NCI-H2029 treated with DMSO at 0.1 percent for 48 hours (cell line): ENCODE results near the gene C2CD5.

Source experiments
- DNase-seq: peaks from one replicate; lab custom pipeline; 2025; lab: John Stamatoyannopoulos, UW

The C2CD5 gene

GRCh38 chr12:22412581-22412980 lies 131.8 kb downstream of the C2CD5 start:
- no peak for DNase-seq

- no peak for DNase-seq
Observed at GRCh38 chr12:22410486-22410885, 133.9 kb downstream of the C2CD5 start.

- DNase-seq, result no peak
Observed at GRCh38 chr12:22409377-22410164, 134.8 kb downstream of the C2CD5 start.

- no peak for DNase-seq
Observed at GRCh38 chr12:22408610-22409376, 135.5 kb downstream of the C2CD5 start.

- DNase-seq, result no peak
Observed at GRCh38 chr12:22407397-22407796, 136.9 kb downstream of the C2CD5 start.

- DNase-seq, result no peak
Observed at GRCh38 chr12:22406627-22407026, 137.7 kb downstream of the C2CD5 start.

- DNase-seq, result no peak
Observed at GRCh38 chr12:22399464-22400180, 144.7 kb downstream of the C2CD5 start.
